AG20443 (cell line): ENCODE measurements around the gene CAPN12.
"Not testable (repeated sequence)": the region's sequence is repeated elsewhere in the genome, so short reads cannot be mapped to it uniquely, and the experiment has no call there.

Experiments used
- DNase-seq: peaks from one replicate; pipeline ENCODE4 v3.0.0; 2012; ENCODE audit warnings: low spot score, mixed read lengths

Gene CAPN12

GRCh38 chr19:38770949-38771275, 26.6 kb upstream of the CAPN12 start:
- DNase-seq, result not testable (repeated sequence)

DNA sequence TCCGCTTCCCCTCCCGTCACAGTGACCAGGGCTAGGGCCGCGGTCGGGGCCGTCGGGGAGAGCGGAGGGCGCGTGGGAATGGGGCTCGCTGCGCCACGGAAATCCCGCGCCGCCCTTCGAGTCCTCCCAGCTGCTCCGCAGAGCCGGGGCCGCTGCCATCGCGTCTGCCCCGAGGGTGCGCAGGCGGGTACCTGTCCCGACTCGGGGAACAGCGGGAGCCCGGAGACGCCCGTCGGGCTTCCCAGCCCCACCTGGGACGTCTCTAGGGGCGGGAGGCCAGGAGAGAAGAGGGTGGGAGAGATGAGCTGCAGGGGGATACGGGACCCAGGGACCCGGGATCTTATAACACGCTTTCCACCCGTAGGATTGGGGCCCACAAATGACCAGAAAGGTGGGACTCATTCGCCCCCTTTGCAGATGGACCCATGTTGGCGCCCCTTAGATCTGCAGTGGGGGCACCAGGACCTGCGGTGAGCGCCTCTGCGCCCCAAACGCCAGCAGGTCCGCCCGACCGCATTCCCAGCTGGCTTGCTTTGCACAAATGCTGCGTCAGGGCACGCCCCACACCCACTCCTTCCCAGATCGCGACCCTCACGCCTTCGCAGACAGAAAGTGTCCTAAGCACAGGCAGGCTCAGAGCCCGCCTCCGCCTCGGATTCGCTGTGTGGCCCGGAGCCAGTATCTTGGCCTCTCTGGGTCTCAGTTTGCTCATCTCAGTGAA, 26.1 kb upstream of the CAPN12 start:
- DNase-seq, result not testable (repeated sequence)

- DNase-seq, result peak; percentile 92
Observed at GRCh38 chr19:38769635-38770211, 25.4 kb upstream of the CAPN12 start.

DNA sequence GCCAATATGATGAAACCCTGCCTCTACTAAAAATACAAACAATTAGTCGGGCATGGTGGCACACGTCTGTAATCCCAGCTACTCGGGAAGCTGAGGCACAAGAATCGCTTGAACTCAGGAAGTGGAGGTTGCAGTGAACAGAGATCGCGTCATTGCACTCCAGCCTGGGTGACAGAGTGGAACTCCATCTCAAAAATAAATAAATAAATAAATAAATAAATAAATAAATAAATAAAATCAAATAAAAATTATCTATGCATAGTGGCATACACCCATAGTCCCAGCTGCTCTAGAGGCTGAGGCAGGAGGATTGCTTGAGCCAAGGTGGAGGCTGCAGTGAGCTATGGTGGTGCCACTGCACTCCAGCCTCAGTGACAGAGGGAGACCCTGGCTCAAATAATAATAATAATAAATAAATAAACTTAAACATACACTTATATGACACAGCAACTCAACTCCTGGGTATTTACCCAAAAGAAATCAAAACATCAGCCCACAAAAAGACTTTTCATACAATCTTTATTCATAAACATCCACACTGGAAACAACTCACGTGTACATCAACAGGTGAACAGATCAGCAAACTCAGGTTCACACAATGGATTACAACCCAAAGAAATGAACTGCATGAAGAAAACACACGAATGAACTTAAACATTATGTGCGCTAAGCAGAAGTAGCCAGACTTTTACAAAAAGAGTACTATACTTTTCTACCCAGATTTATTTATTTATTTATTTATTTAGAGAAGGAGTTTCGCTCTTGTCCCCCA, 22.2 kb upstream of the CAPN12 start:
- DNase-seq, result no peak

- DNase-seq, result no peak
Observed at GRCh38 chr19:38765214-38765613, 20.9 kb upstream of the CAPN12 start.

DNA sequence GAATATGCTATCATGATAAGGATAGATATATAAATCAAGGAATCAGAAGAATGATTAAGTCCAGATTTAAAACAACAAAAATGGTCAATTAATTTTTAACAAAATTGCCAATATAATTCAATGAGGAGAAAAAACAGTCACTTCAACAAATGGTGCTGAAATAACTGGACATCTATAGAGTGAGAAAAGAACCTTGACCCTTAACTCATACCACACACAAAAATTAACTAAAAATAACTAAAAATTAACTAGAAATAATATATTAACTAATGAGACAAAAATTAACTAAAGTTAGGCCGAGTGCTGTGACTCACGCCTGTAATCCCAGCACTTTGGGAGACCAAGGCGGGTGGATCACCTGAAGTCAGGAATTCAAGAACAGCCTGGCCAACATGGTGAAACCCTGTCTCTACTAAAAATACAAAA, 19.5 kb upstream of the CAPN12 start:
- DNase-seq, result no peak

GRCh38 chr19:38761884-38762389, 17.7 kb upstream of the CAPN12 start:
- not testable (repeated sequence) for DNase-seq

- not testable (repeated sequence) for DNase-seq
Observed at GRCh38 chr19:38760805-38761517, 16.7 kb upstream of the CAPN12 start.

DNA sequence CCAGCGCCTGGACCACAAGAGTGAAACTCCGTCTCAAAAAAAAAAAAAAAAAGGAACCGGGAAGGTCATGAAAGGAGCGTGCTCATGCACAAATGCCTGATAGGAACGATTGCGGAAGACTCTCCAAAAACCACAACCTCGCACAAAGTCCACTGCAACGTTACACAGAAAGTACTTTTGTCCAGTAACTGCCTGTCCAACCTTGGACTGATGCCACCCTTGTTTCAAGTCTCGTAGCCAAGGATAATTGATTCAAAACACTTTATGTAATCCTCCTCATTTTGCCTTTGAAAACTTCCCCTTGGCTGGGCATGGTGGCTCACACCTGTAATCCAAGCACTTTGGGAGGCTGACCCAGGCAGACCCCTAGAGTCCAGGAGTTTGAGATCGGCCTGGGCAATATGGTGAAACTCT, 15.3 kb upstream of the CAPN12 start:
- no peak for DNase-seq

DNA sequence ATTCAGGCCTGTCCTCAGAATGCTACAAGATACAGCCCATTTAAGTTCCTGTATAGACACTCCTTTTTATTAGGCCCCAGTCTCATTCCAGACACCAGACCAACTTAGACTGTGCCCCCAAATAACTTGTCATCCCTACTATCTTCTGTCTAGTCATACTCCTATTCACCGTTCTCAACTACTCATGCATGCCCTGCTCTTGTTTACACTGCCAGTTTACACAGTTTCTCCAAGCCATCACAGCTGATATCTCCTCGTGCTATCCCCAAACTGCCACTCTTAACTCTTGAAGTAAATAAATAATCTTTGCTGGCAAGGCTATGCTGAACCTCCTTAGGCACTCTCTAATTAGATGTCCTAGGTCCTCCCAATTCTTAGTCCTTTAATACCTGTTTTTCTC, 9.9 kb upstream of the CAPN12 start:
- not testable (repeated sequence) for DNase-seq

DNA sequence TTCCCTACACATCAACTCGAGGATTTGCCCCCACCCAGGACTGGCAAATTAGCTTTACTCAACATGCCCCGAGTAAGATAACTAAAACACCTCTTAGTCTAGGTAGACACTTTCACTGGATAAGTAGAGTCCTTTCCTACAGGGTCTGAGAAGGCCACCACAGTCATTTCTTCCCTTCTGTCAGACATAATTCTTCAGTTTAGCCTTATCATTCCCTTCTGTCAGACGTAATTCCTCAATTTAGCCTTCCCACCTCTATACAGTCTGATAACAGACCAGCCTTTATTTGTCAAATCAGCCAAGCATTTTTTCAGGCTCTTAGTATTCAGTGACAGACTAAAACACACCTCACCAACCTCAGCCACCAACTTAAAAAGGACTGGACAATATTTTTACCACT, 9.5 kb upstream of the CAPN12 start:
- not testable (repeated sequence) for DNase-seq

GRCh38 chr19:38745316-38745715, 1.0 kb upstream of the CAPN12 start:
- DNase-seq, result peak; percentile 6

DNA sequence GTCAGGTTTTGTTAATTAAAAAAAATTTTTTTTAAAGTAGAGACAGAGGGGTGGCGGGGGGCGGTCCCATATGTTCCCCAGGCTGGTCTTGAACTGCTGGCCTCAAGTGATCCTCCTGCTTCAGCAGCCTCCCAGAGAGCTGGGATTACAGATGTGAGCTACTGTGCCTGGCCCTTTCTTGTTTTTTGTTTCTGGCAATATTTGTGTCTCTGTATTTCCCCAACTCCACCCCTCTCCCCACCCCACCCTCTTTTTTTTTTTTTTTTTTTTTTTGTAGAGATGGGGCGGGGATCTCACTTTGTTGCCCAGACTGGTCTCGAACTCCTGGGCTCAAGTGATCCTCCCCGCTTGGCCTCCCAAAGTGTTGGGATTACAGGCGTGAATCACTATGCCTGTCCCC, 600 bp upstream of the CAPN12 start:
- DNase-seq, result no peak

DNA sequence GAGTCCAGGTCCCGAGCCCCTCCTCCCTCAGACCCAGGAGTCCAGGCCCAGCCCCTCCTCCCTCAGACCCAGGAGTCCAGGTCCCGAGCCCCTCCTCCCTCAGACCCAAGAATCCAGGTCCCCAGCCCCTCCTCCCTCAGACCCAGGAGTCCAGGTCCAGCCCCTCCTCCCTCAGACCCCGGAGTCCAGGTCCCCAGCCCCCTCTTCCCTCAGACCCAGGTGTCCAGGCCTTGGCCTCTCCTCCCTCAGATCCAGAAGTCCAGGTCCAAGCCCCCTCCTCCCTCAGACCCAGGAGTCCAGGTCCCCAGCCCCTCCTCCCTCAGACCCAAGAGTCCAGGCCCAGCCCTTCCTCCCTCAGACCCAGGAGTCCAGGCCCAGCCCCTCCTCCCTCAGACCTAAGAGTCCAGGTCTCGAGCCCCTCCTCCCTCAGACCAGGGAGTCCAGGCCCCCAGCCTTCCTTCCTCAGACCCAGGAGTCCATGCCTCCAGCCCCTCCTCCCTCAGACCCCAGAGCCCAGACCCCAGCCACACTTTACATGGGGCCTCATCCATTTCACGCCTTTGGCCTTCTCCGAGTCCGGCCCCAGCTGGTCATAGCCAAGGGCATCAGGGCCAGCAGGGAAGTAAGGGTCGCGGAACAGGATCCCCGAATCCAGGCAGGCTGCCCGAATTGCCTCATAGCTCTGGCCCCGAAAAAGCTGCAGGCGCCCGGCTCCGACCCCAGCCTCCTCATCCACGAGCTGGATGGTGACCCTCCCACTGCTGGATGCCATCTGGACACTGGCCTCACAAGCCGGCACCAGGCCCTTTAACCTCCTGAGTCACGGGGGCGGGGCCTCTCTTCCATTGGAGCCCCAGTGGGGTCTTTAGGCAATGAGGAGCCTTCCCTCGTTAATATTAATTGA, 628 bp downstream of the CAPN12 start:
- DNase-seq, result peak; percentile 6

- peak; percentile 6 for DNase-seq
Observed at GRCh38 chr19:38742906-38743305, 1.4 kb downstream of the CAPN12 start.

GRCh38 chr19:38742296-38742695, 2.0 kb downstream of the CAPN12 start:
- DNase-seq, result no peak

GRCh38 chr19:38741670-38742069, 2.6 kb downstream of the CAPN12 start:
- DNase-seq, result no peak

DNA sequence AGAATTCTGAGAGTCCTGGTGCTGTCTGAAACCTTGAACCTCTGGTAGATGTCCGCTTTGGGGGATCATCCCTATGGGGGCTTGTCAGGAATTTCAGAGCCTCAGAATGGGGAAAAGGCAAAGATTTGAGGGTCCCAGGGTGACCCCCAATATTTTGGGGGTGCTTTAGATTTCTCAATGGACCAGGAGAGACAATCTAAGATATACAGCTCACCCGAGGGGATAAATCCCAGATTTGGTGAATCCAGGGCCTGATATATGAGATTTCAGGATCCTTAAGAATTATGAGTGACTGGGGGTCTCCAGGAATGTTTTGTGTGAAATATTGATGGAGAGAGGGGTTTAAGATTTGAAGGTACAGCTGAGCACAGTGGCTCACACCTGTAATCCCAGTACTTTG, 3.3 kb downstream of the CAPN12 start:
- no peak for DNase-seq

GRCh38 chr19:38740257-38740592, 4.0 kb downstream of the CAPN12 start:
- DNase-seq, result no peak

DNA sequence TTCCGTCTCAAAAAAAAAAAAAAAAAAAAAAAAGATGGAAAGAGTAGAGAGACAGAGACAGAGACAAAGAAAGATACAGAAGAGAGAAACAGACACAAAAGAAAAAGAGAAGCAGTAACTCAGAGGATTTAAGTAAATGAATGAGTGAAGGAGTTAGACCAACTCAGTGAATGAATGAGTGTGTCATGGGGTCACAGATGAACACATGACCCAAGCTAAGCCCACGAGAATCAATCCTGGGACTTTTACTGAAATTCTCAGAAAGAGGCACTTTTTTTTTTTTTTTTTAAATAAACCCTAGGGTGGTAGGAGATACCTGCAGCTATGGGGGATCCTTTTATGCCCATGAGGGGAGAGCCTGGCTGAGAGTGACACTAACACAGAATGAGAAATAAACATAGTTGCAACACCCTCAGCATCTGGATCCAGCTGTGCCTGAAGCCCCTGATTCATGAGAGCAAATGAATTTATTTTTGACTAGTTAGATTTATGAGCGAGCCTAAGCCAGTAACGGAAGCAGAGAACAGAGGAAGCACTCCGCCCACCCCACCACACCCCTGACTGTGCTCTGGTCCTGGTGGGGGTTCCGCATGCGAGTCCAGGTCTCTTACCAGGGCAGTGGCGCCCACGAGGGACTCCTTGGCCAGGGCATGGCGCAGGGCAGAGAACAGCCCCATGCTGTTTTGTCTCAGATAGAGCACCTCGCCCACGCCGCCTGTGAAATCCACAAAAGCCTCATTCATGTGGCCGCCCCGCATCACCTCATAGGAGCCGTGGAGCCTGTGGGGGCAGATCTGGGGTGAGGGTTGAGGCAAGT, 4.6 kb downstream of the CAPN12 start:
- DNase-seq, result no peak
